Right lobe of liver (tissue), 4 donors: ENCODE data around the gene IGIP.

Source experiments
- CTCF ChIP-seq, 4 donors: fragments of 200-600 bp in 3 of 4; fragments of 450-650 bp in 1 of 4; IDR thresholded peaks; one replicate each; pipeline versions ENCODE4 v1.5.1 to v1.8.0; 2016 to 2022; ENCODE audit warnings: antibody characterized with exemption in 4 of 4, mild to moderate bottlenecking in 2 of 4
- POLR2A ChIP-seq: fragments of 450-650 bp; IDR thresholded peaks from one replicate; pipeline ENCODE4 v1.6.1; 2017; ENCODE audit warnings: antibody characterized with exemption, mild to moderate bottlenecking
- donor health status: DM: no; HTN: no; CAD: no.
- donor health status: DM: no; HTN: no; CAD: no.
- donor health status: DM: no; HTN: yes; CAD: no.

GRCh38 chr5:140152022-140152999, 26.6 kb downstream of the IGIP start:
- no peak for TF ChIP-seq CTCF (IDR thresholded peaks at IDR 0.05)
- no peak for TF ChIP-seq POLR2A
